WERI-Rb-1 (cell line): ENCODE measurements around the gene CYRIA.

Source experiments
- DNase-seq: peaks from one replicate; pipeline ENCODE4 v3.0.0-alpha.2; 2020
- H3K27ac ChIP-seq: fragments of 250-450 bp; sonication (Bioruptor Pico); 2 replicates; pipeline ENCODE4 v1.5.1; 2020; ENCODE audit warnings: mild to moderate bottlenecking, moderate library complexity
- H3K27me3 ChIP-seq: fragments of 250-450 bp; sonication (Bioruptor Pico); 2 replicates; pipeline ENCODE4 v1.5.1; 2021; ENCODE audit warnings: mild to moderate bottlenecking, low read depth, moderate library complexity; ENCODE audit not compliant: insufficient read depth, severe bottlenecking
- H3K36me3 ChIP-seq: fragments of 250-450 bp; sonication (Bioruptor Pico); 2 replicates; pipeline ENCODE4 v1.5.1; 2020; ENCODE audit warnings: mild to moderate bottlenecking, moderate library complexity
- H3K4me3 ChIP-seq: 2 replicates; pipeline ENCODE4 v1.5.1; 2011; ENCODE audit warnings: low read depth, mild to moderate bottlenecking, control low read depth, low read length
- H3K9me3 ChIP-seq: fragments of 250-450 bp; sonication (Bioruptor Pico); 2 replicates; pipeline ENCODE4 v1.5.1; 2021; ENCODE audit warnings: mild to moderate bottlenecking, moderate library complexity; ENCODE audit not compliant: severe bottlenecking
- TF ChIP-seq, protein P1 (sequence below): IDR thresholded peaks from 2 replicates; pipeline ENCODE4 v1.5.1; 2011; ENCODE audit warnings: low read depth, mild to moderate bottlenecking, control low read depth, inconsistent platforms, low read length

The CYRIA gene

DNA sequence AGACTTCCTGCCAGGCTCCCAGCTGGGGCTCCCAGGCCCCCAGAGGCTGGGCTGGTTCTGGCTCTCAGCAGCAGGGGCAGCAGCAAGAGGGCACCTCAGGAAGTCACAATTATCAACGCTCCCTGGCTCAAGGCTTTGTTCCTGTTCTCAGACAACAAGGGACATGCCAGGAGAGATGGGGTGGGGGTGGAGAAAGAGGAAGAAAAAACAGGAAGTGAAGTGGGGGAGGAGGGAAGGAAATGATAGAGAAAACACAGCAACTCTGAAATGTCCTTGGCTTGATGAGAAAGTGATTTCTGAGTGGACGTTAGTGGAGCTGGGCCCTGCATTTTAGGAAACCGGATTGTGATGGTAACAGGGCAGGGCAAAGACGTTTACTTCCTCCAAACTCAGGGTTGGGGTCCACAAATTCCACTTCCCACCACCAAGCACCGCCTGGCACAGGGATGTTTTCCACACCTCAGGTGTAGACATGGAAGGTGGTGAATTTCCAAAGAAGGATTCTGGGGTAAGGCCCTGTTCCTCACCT lies 40.4 kb downstream of the CYRIA start:
- no peaks in the 10 kb centered on the region for H3K27me3 ChIP-seq
- no peak for DNase-seq
- H3K9me3 ChIP-seq: no peaks in the 10 kb centered on the region
- TF ChIP-seq, protein P1, sequence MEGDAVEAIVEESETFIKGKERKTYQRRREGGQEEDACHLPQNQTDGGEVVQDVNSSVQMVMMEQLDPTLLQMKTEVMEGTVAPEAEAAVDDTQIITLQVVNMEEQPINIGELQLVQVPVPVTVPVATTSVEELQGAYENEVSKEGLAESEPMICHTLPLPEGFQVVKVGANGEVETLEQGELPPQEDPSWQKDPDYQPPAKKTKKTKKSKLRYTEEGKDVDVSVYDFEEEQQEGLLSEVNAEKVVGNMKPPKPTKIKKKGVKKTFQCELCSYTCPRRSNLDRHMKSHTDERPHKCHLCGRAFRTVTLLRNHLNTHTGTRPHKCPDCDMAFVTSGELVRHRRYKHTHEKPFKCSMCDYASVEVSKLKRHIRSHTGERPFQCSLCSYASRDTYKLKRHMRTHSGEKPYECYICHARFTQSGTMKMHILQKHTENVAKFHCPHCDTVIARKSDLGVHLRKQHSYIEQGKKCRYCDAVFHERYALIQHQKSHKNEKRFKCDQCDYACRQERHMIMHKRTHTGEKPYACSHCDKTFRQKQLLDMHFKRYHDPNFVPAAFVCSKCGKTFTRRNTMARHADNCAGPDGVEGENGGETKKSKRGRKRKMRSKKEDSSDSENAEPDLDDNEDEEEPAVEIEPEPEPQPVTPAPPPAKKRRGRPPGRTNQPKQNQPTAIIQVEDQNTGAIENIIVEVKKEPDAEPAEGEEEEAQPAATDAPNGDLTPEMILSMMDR: no peak
- H3K4me3 ChIP-seq: no peak overlapping the region
- no peak overlapping the region for H3K27ac ChIP-seq
- no peaks in the 10 kb centered on the region for H3K36me3 ChIP-seq

DNA sequence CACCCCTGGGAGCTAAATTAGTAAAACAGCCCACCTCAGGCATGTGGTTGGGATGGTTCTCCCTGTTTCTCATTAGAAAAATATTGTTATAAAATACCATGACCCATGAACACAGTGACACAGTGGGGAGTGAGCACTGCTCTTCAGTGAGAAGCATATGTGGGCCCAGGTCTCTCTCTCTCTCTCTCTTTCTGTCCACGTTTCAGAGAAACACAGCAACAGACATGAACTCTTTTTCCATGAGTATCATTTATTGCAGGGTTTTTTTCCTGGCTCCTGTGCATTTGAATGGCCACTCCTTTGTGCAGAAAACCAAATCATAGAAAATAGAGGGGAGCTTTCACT lies 41.2 kb downstream of the CYRIA start:
- no peaks in the 10 kb centered on the region for H3K36me3 ChIP-seq
- TF ChIP-seq, protein P1: no peak
- H3K9me3 ChIP-seq: no peaks in the 10 kb centered on the region
- H3K27ac ChIP-seq: no peak overlapping the region
- H3K27me3 ChIP-seq: no peaks in the 10 kb centered on the region
- no peak for DNase-seq
- no peak overlapping the region for H3K4me3 ChIP-seq

DNA sequence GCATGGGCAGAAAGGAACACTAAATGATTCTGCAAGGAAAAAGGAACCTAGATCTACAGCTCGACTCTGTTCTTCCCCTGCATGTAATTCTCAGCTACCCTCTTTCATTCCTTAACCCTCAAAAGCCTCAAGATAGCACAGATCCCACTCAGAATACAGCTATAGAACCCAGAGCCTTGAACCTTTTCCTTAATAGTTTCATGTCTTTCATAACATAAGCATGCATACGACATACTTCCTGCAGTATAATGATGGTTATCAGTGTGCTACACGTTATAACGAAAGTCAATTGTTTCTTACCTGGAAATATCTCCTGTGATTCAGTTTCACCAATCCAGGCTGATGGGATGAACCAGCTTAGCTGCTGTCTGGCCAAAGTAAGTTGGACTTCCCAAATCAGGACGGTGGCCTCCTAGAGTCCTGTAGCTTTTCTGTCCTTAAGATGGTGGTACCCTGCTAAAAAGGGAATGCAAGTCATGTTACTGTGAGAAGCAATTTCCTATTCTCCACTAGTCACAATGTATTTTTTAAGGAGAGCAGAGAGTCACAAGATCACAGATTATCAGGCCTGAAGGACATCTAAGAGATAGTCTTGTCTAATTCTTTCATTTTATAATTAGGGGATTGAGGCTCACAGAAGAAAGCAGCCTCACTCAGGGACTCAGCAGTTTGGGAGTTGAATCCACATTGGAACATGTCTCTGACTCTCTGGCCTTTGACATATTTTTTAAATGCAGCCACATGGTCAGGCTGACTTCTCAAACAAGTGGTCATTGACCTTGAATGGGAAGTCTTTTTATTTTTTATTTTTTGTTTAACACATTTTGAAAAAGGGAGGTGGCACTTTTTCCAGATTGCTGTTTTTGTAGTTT lies 41.8 kb downstream of the CYRIA start:
- H3K4me3 ChIP-seq: no peak overlapping the region
- no peaks in the 10 kb centered on the region for H3K36me3 ChIP-seq
- H3K27me3 ChIP-seq: no peaks in the 10 kb centered on the region
- 0 out of 2 replicates have a peak overlapping the region, but pooled peaks have one; percentile 21 for H3K27ac ChIP-seq
- DNase-seq: no peak
- TF ChIP-seq, protein P1: no peak
- H3K9me3 ChIP-seq: no peaks in the 10 kb centered on the region

DNA sequence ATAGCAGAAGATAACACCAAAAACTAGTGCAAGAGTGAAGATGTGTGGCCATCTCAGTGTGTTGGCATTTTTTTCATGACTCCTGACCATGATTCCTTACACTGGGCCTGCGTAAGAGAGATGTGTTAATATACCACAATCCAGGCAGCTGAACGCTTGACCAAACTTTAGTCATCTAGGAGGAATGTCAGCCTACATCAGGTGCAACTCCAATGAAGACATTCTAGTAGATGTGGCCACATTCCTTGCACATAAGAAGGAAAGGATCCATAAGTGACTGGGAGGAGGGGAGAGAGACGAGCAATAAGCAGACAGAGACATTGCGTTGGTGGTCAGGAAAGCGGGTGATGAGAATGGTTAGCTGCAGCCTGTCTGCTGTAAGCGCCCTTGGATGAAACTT lies 42.6 kb downstream of the CYRIA start:
- H3K36me3 ChIP-seq: no peaks in the 10 kb centered on the region
- H3K9me3 ChIP-seq: no peaks in the 10 kb centered on the region
- peak overlapping the region; percentile 21 for H3K27ac ChIP-seq
- DNase-seq: no peak
- H3K4me3 ChIP-seq: no peak overlapping the region
- TF ChIP-seq, protein P1: no peak
- no peaks in the 10 kb centered on the region for H3K27me3 ChIP-seq

DNA sequence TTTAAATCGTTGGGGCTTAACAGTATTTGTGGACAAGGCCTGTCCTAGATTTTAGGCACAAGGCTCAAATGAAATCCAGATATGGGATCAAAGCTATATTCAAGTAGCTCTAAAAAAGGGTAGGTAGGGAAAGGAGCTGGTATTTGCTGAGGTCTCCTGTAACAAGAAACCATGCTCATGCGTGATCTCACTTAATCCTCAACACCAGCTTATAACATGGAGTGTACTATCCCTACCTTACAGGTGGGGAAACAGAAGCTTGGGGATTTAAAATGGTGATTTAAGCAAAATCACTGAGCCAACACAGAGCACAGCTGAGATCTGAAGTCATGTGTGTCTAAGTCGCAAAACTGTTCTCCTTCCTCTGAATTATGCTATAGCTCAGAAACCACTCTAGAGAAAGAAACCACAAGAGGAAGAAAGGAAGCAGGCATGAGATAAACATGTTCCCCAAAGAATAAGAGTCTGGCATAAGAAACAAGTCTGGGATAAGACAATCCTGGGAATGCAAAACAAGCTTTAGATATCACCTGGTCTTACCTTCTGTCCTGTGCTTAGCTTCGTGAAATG lies 43.1 kb downstream of the CYRIA start:
- peak; percentile 67 for DNase-seq
- Histone ChIP-seq H3K27me3 (no peaks in the 10 kb centered on the region), H3K27ac (peak overlapping the region; percentile 27), H3K36me3 (no peaks in the 10 kb centered on the region), H3K9me3 (no peaks in the 10 kb centered on the region), H3K4me3 (no peak overlapping the region)
- TF ChIP-seq, protein P1: no peak
